Right lobe of liver (tissue), 4 donors: Measurements from ENCODE around the gene C8B.

Experiments
- POLR2A ChIP-seq: fragments of 450-650 bp; IDR thresholded peaks from one replicate; pipeline ENCODE4 v1.6.1; 2017; ENCODE audit warnings: antibody characterized with exemption, mild to moderate bottlenecking
- TF ChIP-seq, protein P1 (sequence below), 4 donors: fragments of 200-600 bp in 3 of 4; fragments of 450-650 bp in 1 of 4; IDR thresholded peaks; one replicate each; pipeline versions ENCODE4 v1.5.1 to v1.8.0; 2016 to 2022; ENCODE audit warnings: antibody characterized with exemption in 4 of 4, mild to moderate bottlenecking in 2 of 4
- donor health status: DM: no; HTN: no; CAD: no.
- donor health status: DM: no; HTN: no; CAD: no.
- donor health status: DM: no; HTN: yes; CAD: no.

DNA sequence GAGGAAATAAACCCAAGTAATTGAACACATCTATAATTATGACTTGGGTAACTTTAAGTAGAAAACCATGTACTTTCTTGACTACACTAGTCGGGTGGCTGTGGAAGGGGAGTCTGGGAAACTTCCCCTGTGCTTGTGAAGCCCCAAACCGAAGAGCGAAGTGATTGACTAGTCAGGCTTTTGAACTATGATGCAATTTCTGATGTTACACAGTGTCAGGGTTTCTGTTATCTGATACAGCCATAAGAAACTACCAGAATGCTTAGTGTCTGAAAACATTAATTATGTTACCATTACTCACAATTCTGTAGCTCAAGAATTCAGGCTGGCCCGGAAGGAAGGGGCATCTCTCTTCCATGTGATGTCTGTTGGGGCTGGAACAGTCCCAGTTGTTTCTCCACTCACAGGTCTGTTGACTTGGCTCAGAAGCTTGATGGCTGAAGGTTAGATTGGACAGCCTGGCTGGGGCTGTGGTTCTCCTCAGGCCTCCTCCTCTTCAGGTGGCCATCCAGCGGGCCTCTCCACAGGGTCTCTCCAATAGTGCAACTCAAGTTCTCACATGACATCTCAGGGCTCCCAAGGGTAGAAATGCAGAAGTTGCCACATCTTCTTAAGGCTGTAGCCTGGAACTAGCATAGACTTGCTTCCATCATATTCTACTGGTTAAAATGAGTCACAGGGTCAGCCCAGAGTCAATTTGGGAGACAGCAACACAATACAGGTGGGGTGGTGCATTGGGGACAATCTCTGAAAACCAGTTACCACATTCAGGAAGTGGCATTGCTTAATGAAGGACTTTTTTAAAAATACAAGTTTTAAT is 8.3 kb upstream of the C8B start:
- TF ChIP-seq, protein P1, sequence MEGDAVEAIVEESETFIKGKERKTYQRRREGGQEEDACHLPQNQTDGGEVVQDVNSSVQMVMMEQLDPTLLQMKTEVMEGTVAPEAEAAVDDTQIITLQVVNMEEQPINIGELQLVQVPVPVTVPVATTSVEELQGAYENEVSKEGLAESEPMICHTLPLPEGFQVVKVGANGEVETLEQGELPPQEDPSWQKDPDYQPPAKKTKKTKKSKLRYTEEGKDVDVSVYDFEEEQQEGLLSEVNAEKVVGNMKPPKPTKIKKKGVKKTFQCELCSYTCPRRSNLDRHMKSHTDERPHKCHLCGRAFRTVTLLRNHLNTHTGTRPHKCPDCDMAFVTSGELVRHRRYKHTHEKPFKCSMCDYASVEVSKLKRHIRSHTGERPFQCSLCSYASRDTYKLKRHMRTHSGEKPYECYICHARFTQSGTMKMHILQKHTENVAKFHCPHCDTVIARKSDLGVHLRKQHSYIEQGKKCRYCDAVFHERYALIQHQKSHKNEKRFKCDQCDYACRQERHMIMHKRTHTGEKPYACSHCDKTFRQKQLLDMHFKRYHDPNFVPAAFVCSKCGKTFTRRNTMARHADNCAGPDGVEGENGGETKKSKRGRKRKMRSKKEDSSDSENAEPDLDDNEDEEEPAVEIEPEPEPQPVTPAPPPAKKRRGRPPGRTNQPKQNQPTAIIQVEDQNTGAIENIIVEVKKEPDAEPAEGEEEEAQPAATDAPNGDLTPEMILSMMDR (IDR thresholded peaks at IDR 0.05): no peak
- TF ChIP-seq POLR2A: no peak
